ENCODE results near the gene GPR139. TPM values are rescaled to one million over a fixed set of nuclear protein-coding genes. Genes with fewer than 3 reads are reported as not detected.

Gene GPR139
- total RNA-seq, 1 experiment from 2014 or later, result not detected

GRCh38 chr16:20020976-20021375 lies 52.7 kb downstream of the GPR139 start:
- H3K4me3 Mint-ChIP-seq (ENCODE audit: low read depth, unreplicated experiment), result no peak overlapping the region
- H3K4me1 Mint-ChIP-seq (ENCODE audit: low read depth, unreplicated experiment), result no peaks in the 10 kb centered on the region
- no peak for DNase-seq
- CTCF ChIA-PET, result no interaction called here
- BruUV-seq (replicated peaks), result no TSS peak
- no peak for TF ChIP-seq CTCF (IDR thresholded peaks at IDR 0.05; ENCODE audit: unreplicated experiment)
- H3K27me3 Mint-ChIP-seq (ENCODE audit: unreplicated experiment), result peaks cover 40% of the 10 kb centered on the region
- no peak overlapping the region for H3K27ac Mint-ChIP-seq (ENCODE audit: unreplicated experiment)
- H3K36me3 Mint-ChIP-seq (ENCODE audit: insufficient read depth, unreplicated experiment), result no peaks in the 10 kb centered on the region
- intact Hi-C loops (cut with micrococcal nuclease; ENCODE audit: unreplicated experiment), result no loop called here
- H3K9me3 Mint-ChIP-seq (ENCODE audit: low read depth, unreplicated experiment), result no peaks in the 10 kb centered on the region

GRCh38 chr16:20020083-20020482 lies 53.6 kb downstream of the GPR139 start:
- Mint-ChIP-seq H3K4me1 (ENCODE audit: low read depth, unreplicated experiment) (no peaks in the 10 kb centered on the region), H3K36me3 (ENCODE audit: insufficient read depth, unreplicated experiment) (no peaks in the 10 kb centered on the region), H3K4me3 (ENCODE audit: low read depth, unreplicated experiment) (no peak overlapping the region), H3K27ac (ENCODE audit: unreplicated experiment) (no peak overlapping the region), H3K27me3 (ENCODE audit: unreplicated experiment) (peaks cover 38% of the 10 kb centered on the region), H3K9me3 (ENCODE audit: low read depth, unreplicated experiment) (no peaks in the 10 kb centered on the region)
- BruUV-seq (replicated peaks), result no TSS peak
- no peak for DNase-seq
- intact Hi-C loops (cut with micrococcal nuclease; ENCODE audit: unreplicated experiment), result no loop called here
- no peak for TF ChIP-seq CTCF (IDR thresholded peaks at IDR 0.05; ENCODE audit: unreplicated experiment)
- CTCF ChIA-PET, result no interaction called here

- DNase-seq, result no peak
- no peak overlapping the region for H3K4me3 Mint-ChIP-seq (ENCODE audit: low read depth, unreplicated experiment)
- CTCF ChIA-PET, result no interaction called here
- no TSS peak for BruUV-seq (replicated peaks)
- intact Hi-C loops (cut with micrococcal nuclease; ENCODE audit: unreplicated experiment), result no loop called here
- peaks cover 60% of the 10 kb centered on the region for H3K27me3 Mint-ChIP-seq (ENCODE audit: unreplicated experiment)
- no peaks in the 10 kb centered on the region for H3K9me3 Mint-ChIP-seq (ENCODE audit: low read depth, unreplicated experiment)
- no peak overlapping the region for H3K27ac Mint-ChIP-seq (ENCODE audit: unreplicated experiment)
- no peaks in the 10 kb centered on the region for H3K36me3 Mint-ChIP-seq (ENCODE audit: insufficient read depth, unreplicated experiment)
- no peaks in the 10 kb centered on the region for H3K4me1 Mint-ChIP-seq (ENCODE audit: low read depth, unreplicated experiment)
- TF ChIP-seq CTCF (IDR thresholded peaks at IDR 0.05; ENCODE audit: unreplicated experiment), result no peak
These were observed 57.5 kb downstream of the GPR139 start for GRCh38 chr16:20016234-20016633.

GRCh38 chr16:20004931-20005330 lies 68.8 kb downstream of the GPR139 start:
- no peak overlapping the region for H3K4me3 Mint-ChIP-seq (ENCODE audit: low read depth, unreplicated experiment)
- H3K27me3 Mint-ChIP-seq (ENCODE audit: unreplicated experiment), result peaks cover 86% of the 10 kb centered on the region
- H3K27ac Mint-ChIP-seq (ENCODE audit: unreplicated experiment), result no peak overlapping the region
- no TSS peak for BruUV-seq (replicated peaks)
- CTCF ChIA-PET, result no interaction called here
- no peaks in the 10 kb centered on the region for H3K9me3 Mint-ChIP-seq (ENCODE audit: low read depth, unreplicated experiment)
- no peaks in the 10 kb centered on the region for H3K36me3 Mint-ChIP-seq (ENCODE audit: insufficient read depth, unreplicated experiment)
- TF ChIP-seq CTCF (IDR thresholded peaks at IDR 0.05; ENCODE audit: unreplicated experiment), result no peak
- no peak for DNase-seq
- intact Hi-C loops (cut with micrococcal nuclease; ENCODE audit: unreplicated experiment), result no loop called here
- H3K4me1 Mint-ChIP-seq (ENCODE audit: low read depth, unreplicated experiment), result no peaks in the 10 kb centered on the region

Measured in Calu3 (cell line).